Fibroblast of lung (primary cell): ENCODE results near the gene SYP.

Experiments used
- CTCF ChIP-seq, 2 donors: IDR thresholded peaks in 1 of 2; conservative IDR thresholded peaks in 1 of 2; 1 replicate in 1 of 2; 2 replicates in 1 of 2; pipeline ENCODE4 v1.5.1; 2011 to 2012; ENCODE audit warnings: low read length in 2 of 2, control low read depth in 1 of 2, inconsistent platforms in 1 of 2, low read depth in 1 of 2, mild to moderate bottlenecking in 1 of 2
- EZH2 ChIP-seq: IDR thresholded peaks from 2 replicates; pipeline ENCODE4 v1.5.1; 2012; ENCODE audit warnings: low read length, control low read depth, mild to moderate bottlenecking; ENCODE audit errors: missing control alignments

GRCh38 chrX:49187028-49187394 lies 13.0 kb downstream of the SYP start:
- TF ChIP-seq CTCF (conservative IDR thresholded peaks at IDR 0.05 in 1 of 2, IDR thresholded peaks at IDR 0.05 in 1 of 2; ENCODE audit: low read depth in 1 of 2, low read length in 2 of 2) (no peak), EZH2 (no peak)
